Gastrocnemius medialis (tissue), 4 donors: ENCODE data around the gene ITGAD.

ENCODE experiments used
- CTCF ChIP-seq, 5 experiments: fragments of 450-650 bp in 3 of 5; fragments of 200-600 bp in 2 of 5; sonication (generic) in 2 of 5; IDR thresholded peaks in 4 of 5; conservative IDR thresholded peaks in 1 of 5; 1 replicate in 4 of 5; 2 replicates in 1 of 5; pipeline ENCODE4 v1.5.1; 2016 to 2019; ENCODE audit warnings: antibody characterized with exemption in 5 of 5, mild to moderate bottlenecking in 3 of 5, moderate library complexity in 3 of 5
- POLR2A ChIP-seq, 2 donors: fragments of 450-650 bp; IDR thresholded peaks; one replicate each; pipeline ENCODE4 v1.6.1; 2017; ENCODE audit warnings: antibody characterized with exemption in 2 of 2, mild to moderate bottlenecking in 2 of 2, moderate library complexity in 2 of 2

DNA sequence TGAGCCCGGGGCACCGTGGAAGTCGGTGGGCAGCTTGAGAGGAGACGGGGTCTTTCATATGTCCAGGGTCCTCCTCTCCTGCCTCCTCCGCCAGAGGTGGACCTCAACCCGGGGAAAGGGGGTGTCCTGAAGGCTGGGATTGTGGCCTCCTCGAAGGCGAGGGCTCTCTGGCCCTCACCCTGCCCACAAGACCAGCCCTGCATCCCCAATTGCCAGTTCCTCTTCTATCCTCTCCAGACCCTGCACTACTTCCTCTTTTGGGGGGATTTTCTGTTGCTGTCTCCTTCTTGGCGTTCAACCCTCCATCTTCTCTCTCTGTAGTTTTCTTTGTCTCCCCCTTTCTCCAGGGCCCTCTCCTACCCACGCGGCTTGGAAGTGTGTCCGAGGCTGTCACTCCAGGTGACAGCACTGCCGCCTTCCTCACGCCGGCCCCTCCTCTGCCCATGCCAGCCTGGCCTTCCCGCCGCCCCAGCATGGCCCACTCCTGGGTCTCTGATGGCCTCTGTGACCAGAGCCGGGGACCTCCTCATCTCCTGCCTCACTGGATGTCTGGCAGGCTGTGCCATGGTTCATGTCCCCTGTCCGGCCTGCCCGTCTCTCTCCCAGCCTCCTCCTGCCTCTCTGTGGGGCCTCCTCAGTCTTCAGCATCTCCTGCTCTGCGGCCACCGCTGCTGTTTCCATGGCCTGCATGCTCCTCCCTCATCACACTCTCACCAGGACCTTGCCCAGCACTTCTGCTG is 40.6 kb upstream of the ITGAD start:
- TF ChIP-seq POLR2A (IDR thresholded peaks at IDR 0.05) (no peak), CTCF (IDR thresholded peaks at IDR 0.05 in 4 of 5, conservative IDR thresholded peaks at IDR 0.05 in 1 of 5) (no peak)
